Glutamatergic neuron (in vitro differentiated cells): ENCODE measurements around the gene PMS1. TPM values are rescaled to one million over a fixed set of nuclear protein-coding genes. Genes with fewer than 3 reads are reported as not detected.

ENCODE experiments used
- DNase-seq: peaks from one replicate; pipeline ENCODE4 v3.0.0; 2022
- H3K27ac Mint-ChIP-seq: one replicate; pipeline ENCODE4 v1.8.0; 2020; ENCODE audit warnings: mild to moderate bottlenecking, mixed read lengths, inconsistent platforms; ENCODE audit not compliant: unreplicated experiment
- H3K27me3 Mint-ChIP-seq: one replicate; pipeline ENCODE4 v1.8.0; 2020; ENCODE audit warnings: mild to moderate bottlenecking, moderate library complexity, mixed read lengths, inconsistent platforms; ENCODE audit not compliant: unreplicated experiment
- H3K36me3 Mint-ChIP-seq: one replicate; pipeline ENCODE4 v1.8.0; 2020; ENCODE audit warnings: mild to moderate bottlenecking, mixed read lengths, inconsistent platforms; ENCODE audit not compliant: unreplicated experiment
- H3K4me1 Mint-ChIP-seq: one replicate; pipeline ENCODE4 v1.8.0; 2020; ENCODE audit warnings: mild to moderate bottlenecking, low read depth, mixed read lengths, inconsistent platforms; ENCODE audit not compliant: unreplicated experiment
- H3K4me3 Mint-ChIP-seq: one replicate; pipeline ENCODE4 v1.8.0; 2020; ENCODE audit warnings: mild to moderate bottlenecking, mixed read lengths, inconsistent platforms; ENCODE audit not compliant: unreplicated experiment
- H3K9me3 Mint-ChIP-seq: one replicate; pipeline ENCODE4 v1.8.0; 2020; ENCODE audit warnings: mild to moderate bottlenecking, moderate library complexity, mixed read lengths, inconsistent platforms; ENCODE audit not compliant: unreplicated experiment
- CTCF ChIP-seq: fragments of 200-600 bp; sonication (generic); IDR thresholded peaks from one replicate; pipeline ENCODE4 v1.5.0; 2021; ENCODE audit not compliant: partially characterized antibody, unreplicated experiment
- total RNA-seq: library from RNA; stranded (reverse); fragmentation: NEBNext Ultra II Directional; extraction: Animal tissue kit (Norgen Biotek cat#: 25700); gene quantifications from one replicate; pipeline ENCODE4 v1.2.1, GENCODE V29; 2021; ENCODE audit not compliant: unreplicated experiment

Gene PMS1
- total RNA-seq, 1 donor from 2014 or later = 45.0 TPM

- Mint-ChIP-seq H3K4me3 (no peak overlapping the region), H3K27me3 (no peaks in the 10 kb centered on the region), H3K27ac (no peak overlapping the region), H3K9me3 (no peaks in the 10 kb centered on the region), H3K4me1 (no peaks in the 10 kb centered on the region), H3K36me3 (no peaks in the 10 kb centered on the region)
- DNase-seq = no peak
- no peak for TF ChIP-seq CTCF
Measured at GRCh38 chr2:189849550-189849949, 65.3 kb downstream of the PMS1 start.

- no peaks in the 10 kb centered on the region for H3K9me3 Mint-ChIP-seq
- no peak for DNase-seq
- H3K4me3 Mint-ChIP-seq = no peak overlapping the region
- H3K36me3 Mint-ChIP-seq = no peaks in the 10 kb centered on the region
- TF ChIP-seq CTCF = no peak
- H3K4me1 Mint-ChIP-seq = no peaks in the 10 kb centered on the region
- H3K27ac Mint-ChIP-seq = no peak overlapping the region
- H3K27me3 Mint-ChIP-seq = no peaks in the 10 kb centered on the region
Measured at GRCh38 chr2:189851174-189851826, 67.0 kb downstream of the PMS1 start.

- Mint-ChIP-seq H3K27me3 (no peaks in the 10 kb centered on the region), H3K36me3 (no peaks in the 10 kb centered on the region), H3K27ac (no peak overlapping the region), H3K4me1 (no peaks in the 10 kb centered on the region), H3K4me3 (no peak overlapping the region), H3K9me3 (no peaks in the 10 kb centered on the region)
- TF ChIP-seq CTCF = no peak
- DNase-seq = no peak
Measured at GRCh38 chr2:189854187-189854586, 69.9 kb downstream of the PMS1 start.

- Mint-ChIP-seq H3K4me3 (no peak overlapping the region), H3K36me3 (no peaks in the 10 kb centered on the region), H3K27ac (no peak overlapping the region), H3K27me3 (no peaks in the 10 kb centered on the region), H3K9me3 (no peaks in the 10 kb centered on the region), H3K4me1 (no peaks in the 10 kb centered on the region)
- TF ChIP-seq CTCF = no peak
- DNase-seq = no peak
Measured at GRCh38 chr2:189854940-189855339, 70.7 kb downstream of the PMS1 start.

- H3K36me3 Mint-ChIP-seq = no peaks in the 10 kb centered on the region
- DNase-seq = no peak
- H3K4me1 Mint-ChIP-seq = no peaks in the 10 kb centered on the region
- no peak overlapping the region for H3K27ac Mint-ChIP-seq
- no peaks in the 10 kb centered on the region for H3K27me3 Mint-ChIP-seq
- no peak for TF ChIP-seq CTCF
- H3K4me3 Mint-ChIP-seq = no peak overlapping the region
- no peaks in the 10 kb centered on the region for H3K9me3 Mint-ChIP-seq
Measured at GRCh38 chr2:189858291-189858690, 74.0 kb downstream of the PMS1 start.
